CD14-positive monocyte (primary cell): ENCODE data around the gene PYROXD2. TPM values are rescaled to one million over a fixed set of nuclear protein-coding genes. Genes with fewer than 3 reads are reported as not detected.

Experiments
- DNase-seq, 3 donors: peaks; one replicate each; pipeline ENCODE4 v3.0.0-alpha.2; 2011 to 2022
- H2AFZ ChIP-seq: 2 replicates; pipeline ENCODE4 v1.6.0; 2012; ENCODE audit warnings: mild to moderate bottlenecking, low read depth, low read length, inconsistent platforms; ENCODE audit not compliant: insufficient read depth, poor library complexity, severe bottlenecking
- H3K27ac ChIP-seq, 2 donors: 1 replicate in 1 of 2; 2 replicates in 1 of 2; pipeline ENCODE4 v1.5.1; 2012 to 2013; ENCODE audit warnings: low read length in 2 of 2, control low read depth in 1 of 2, inconsistent platforms in 1 of 2, low read depth in 1 of 2, mild to moderate bottlenecking in 1 of 2
- H3K27me3 ChIP-seq, 2 donors: one replicate each; pipeline versions ENCODE4 v1.6.0 to v1.6.1; 2011 to 2013; ENCODE audit warnings: low read length in 2 of 2; ENCODE audit not compliant: control insufficient read depth in 2 of 2, insufficient read depth in 2 of 2
- H3K36me3 ChIP-seq, 2 donors: replicated peaks in 1 of 2; 1 replicate in 1 of 2; 2 replicates in 1 of 2; pipeline versions ENCODE4 v1.5.1 to v1.6.1; 2012 to 2013; ENCODE audit warnings: low read length in 2 of 2, control low read depth in 1 of 2, inconsistent platforms in 1 of 2, mild to moderate bottlenecking in 1 of 2; ENCODE audit not compliant: insufficient read depth in 2 of 2, control insufficient read depth in 1 of 2
- H3K4me1 ChIP-seq, 2 donors: 1 replicate in 1 of 2; 2 replicates in 1 of 2; pipeline versions ENCODE4 v1.5.1 to v1.6.1; 2012 to 2013; ENCODE audit warnings: low read length in 2 of 2, control low read depth in 1 of 2, inconsistent platforms in 1 of 2, mild to moderate bottlenecking in 1 of 2, moderate library complexity in 1 of 2; ENCODE audit not compliant: insufficient read depth in 2 of 2, control insufficient read depth in 1 of 2
- H3K4me2 ChIP-seq: replicated peaks from 2 replicates; pipeline ENCODE3; 2012; ENCODE audit warnings: low read length, moderate library complexity, mild to moderate bottlenecking; ENCODE audit not compliant: poor library complexity, severe bottlenecking; ENCODE audit errors: extremely low read depth
- H3K4me3 ChIP-seq, 3 experiments: fragments of 200-600 bp in 1 of 3; sonication (generic) in 1 of 3; replicated peaks in 1 of 3; 1 replicate in 2 of 3; 2 replicates in 1 of 3; pipeline ENCODE4 v1.5.1; 2011 to 2013; ENCODE audit warnings: low read length in 3 of 3, mild to moderate bottlenecking in 3 of 3, control low read depth in 2 of 3, low read depth in 2 of 3, inconsistent platforms in 1 of 3, moderate library complexity in 1 of 3
- H3K79me2 ChIP-seq: 2 replicates; pipeline ENCODE4 v1.6.0; 2012; ENCODE audit warnings: mild to moderate bottlenecking, control low read depth, inconsistent platforms, low read length, moderate library complexity; ENCODE audit not compliant: insufficient read depth
- H3K9ac ChIP-seq: 2 replicates; pipeline ENCODE4 v1.6.0; 2017; ENCODE audit warnings: low read length, mild to moderate bottlenecking; ENCODE audit not compliant: insufficient read depth, poor library complexity, severe bottlenecking
- H3K9me3 ChIP-seq, 2 donors: replicated peaks in 1 of 2; 1 replicate in 1 of 2; 2 replicates in 1 of 2; pipeline versions ENCODE4 v1.5.1 to v1.6.1; 2012 to 2013; ENCODE audit warnings: low read length in 2 of 2, control low read depth in 1 of 2; ENCODE audit not compliant: control insufficient read depth in 1 of 2, insufficient read depth in 1 of 2
- H4K20me1 ChIP-seq: 2 replicates; pipeline ENCODE4 v1.6.0; 2012; ENCODE audit warnings: mild to moderate bottlenecking, low read length, control low read depth, moderate library complexity; ENCODE audit not compliant: insufficient read depth
- H3K27ac Mint-ChIP-seq, 7 donors: one replicate each; pipeline ENCODE4 v1.8.0; 2020; ENCODE audit warnings: mild to moderate bottlenecking in 7 of 7, mixed read lengths in 7 of 7, moderate library complexity in 6 of 7, inconsistent platforms in 2 of 7
- H3K27me3 Mint-ChIP-seq, 3 donors: one replicate each; pipeline ENCODE4 v1.8.0; 2021 to 2022; ENCODE audit warnings: low read depth in 3 of 3, mild to moderate bottlenecking in 3 of 3, mixed read lengths in 3 of 3, moderate library complexity in 3 of 3, inconsistent platforms in 1 of 3
- H3K36me3 Mint-ChIP-seq, 2 donors: one replicate each; pipeline ENCODE4 v1.8.0; 2020; ENCODE audit warnings: mixed read lengths in 2 of 2, inconsistent platforms in 1 of 2, mild to moderate bottlenecking in 1 of 2
- H3K4me1 Mint-ChIP-seq: one replicate; pipeline ENCODE4 v1.8.0; 2020; ENCODE audit warnings: mild to moderate bottlenecking, mixed read lengths
- H3K4me3 Mint-ChIP-seq, 2 donors: one replicate each; pipeline ENCODE4 v1.8.0; 2020; ENCODE audit warnings: mild to moderate bottlenecking in 2 of 2, mixed read lengths in 2 of 2, moderate library complexity in 1 of 2
- H3K9me3 Mint-ChIP-seq, 7 donors: one replicate each; pipeline ENCODE4 v1.8.0; 2020 to 2022; ENCODE audit warnings: mixed read lengths in 7 of 7, mild to moderate bottlenecking in 6 of 7, moderate library complexity in 6 of 7, inconsistent platforms in 2 of 7
- WGBS: methylation state at CpG from one replicate; pipeline ENCODE4 v1.1.5; 2013; ENCODE audit warnings: missing lambda C conversion rate; ENCODE audit not compliant: insufficient coverage; 5-methylcytosine and 5-hydroxymethylcytosine counted together
- intact Hi-C, 2 donors: fragments of 100-400 bp; cut with micrococcal nuclease; formaldehyde crosslinking; loops; one replicate each; pipeline versions ENCODE4 v1.15.0 to v1.15.1; 2023
- polyA plus RNA-seq, 3 donors: library from polyadenylated mRNA; depleted of rRNA in 1 of 3; unstranded in 2 of 3; stranded (reverse) in 1 of 3; fragments of 300-500 nt in 2 of 3; fragments of >200 nt in 1 of 3; fragmentation: Illumina TruSeq in 2 of 3; gene quantifications; 1 replicate in 2 of 3; 2 replicates in 1 of 3; pipeline ENCODE4 v1.2.3, GENCODE V29; 2012 to 2021
- TF ChIP-seq, protein P1 (sequence below): fragments of 200-600 bp; IDR thresholded peaks from one replicate; pipeline ENCODE4 v1.8.0; 2022; ENCODE audit warnings: antibody characterized with exemption, mild to moderate bottlenecking

PYROXD2 gene
- polyA plus RNA-seq, 3 donors, result 0.27 to 21.6 (median 1.00) TPM

DNA sequence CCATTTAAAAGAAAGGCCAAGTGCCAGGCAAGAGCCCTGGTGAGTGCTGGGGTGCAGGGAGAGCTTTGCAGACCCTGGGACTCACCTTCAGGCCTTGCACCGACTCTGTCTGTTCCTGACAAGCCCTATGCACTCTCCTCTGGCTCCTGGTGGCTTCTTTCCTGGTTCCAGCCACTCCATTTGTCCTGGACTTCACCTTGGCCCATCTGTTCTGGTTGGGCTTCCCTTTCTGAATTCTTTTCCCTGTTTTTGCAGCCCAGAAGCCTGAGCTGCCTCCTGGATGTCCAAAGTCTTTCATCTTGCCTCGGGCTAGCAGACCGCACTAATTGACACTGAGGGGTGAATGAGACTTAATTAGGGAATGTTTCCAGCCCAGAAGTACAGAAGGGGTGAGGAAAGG lies 60.5 kb downstream of the PYROXD2 start:
- no peaks in the 10 kb centered on the region for H4K20me1 ChIP-seq
- H3K27ac ChIP-seq, result no peak overlapping the region
- no peak for DNase-seq
- H3K27ac Mint-ChIP-seq, result peak overlapping the region in 1 of 7 donors; percentile 12
- no peaks in the 10 kb centered on the region for H3K9me3 ChIP-seq
- H3K9ac ChIP-seq, result no peak overlapping the region
- H2AFZ ChIP-seq, result no peak overlapping the region
- H3K36me3 ChIP-seq, result no peaks in the 10 kb centered on the region
- no peak overlapping the region for H3K4me3 ChIP-seq
- H3K4me2 ChIP-seq, result no peak overlapping the region
- peaks cover 25 to 26% of the 10 kb centered on the region in 2 donors for H3K4me1 ChIP-seq
- 79% methylated on average over 3 of the region's 3 CpGs for WGBS
- H3K27me3 Mint-ChIP-seq, result peaks cover 0 to 2% (median 1%) of the 10 kb centered on the region in 3 donors
- no peaks in the 10 kb centered on the region for H3K9me3 Mint-ChIP-seq
- intact Hi-C loops, result no loop called here
- no peaks in the 10 kb centered on the region for H3K79me2 ChIP-seq
- TF ChIP-seq, protein P1, sequence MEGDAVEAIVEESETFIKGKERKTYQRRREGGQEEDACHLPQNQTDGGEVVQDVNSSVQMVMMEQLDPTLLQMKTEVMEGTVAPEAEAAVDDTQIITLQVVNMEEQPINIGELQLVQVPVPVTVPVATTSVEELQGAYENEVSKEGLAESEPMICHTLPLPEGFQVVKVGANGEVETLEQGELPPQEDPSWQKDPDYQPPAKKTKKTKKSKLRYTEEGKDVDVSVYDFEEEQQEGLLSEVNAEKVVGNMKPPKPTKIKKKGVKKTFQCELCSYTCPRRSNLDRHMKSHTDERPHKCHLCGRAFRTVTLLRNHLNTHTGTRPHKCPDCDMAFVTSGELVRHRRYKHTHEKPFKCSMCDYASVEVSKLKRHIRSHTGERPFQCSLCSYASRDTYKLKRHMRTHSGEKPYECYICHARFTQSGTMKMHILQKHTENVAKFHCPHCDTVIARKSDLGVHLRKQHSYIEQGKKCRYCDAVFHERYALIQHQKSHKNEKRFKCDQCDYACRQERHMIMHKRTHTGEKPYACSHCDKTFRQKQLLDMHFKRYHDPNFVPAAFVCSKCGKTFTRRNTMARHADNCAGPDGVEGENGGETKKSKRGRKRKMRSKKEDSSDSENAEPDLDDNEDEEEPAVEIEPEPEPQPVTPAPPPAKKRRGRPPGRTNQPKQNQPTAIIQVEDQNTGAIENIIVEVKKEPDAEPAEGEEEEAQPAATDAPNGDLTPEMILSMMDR, result no peak
- no peak overlapping the region for H3K4me3 Mint-ChIP-seq
- H3K27me3 ChIP-seq, result no peaks in the 10 kb centered on the region
- peaks cover 40% of the 10 kb centered on the region for H3K4me1 Mint-ChIP-seq
- H3K36me3 Mint-ChIP-seq, result no peaks in the 10 kb centered on the region

DNA sequence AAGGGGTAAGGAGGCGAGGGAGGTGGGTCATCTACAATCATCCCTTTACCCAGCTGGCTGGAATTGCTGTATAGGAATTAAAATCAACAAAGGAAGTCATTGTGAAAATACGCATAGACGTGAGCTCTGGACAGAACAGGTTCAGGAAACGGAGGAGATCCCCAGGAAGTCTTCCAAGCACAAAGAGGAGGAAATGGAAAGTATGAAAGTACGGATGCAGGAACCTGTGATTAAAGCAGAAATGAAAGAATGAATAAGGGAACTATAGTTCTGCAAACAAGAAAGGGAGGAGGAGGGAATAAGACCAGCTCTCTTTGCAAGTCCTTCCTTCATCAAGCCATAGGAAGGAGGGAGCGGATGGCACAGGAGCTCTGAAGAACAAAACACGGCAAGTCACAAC lies 61.8 kb downstream of the PYROXD2 start:
- Histone ChIP-seq H2AFZ (no peak overlapping the region), H3K9me3 (no peaks in the 10 kb centered on the region), H3K4me2 (peak overlapping the region; percentile 5), H3K9ac (no peak overlapping the region), H3K27me3 (no peaks in the 10 kb centered on the region), H3K4me3 (peak overlapping the region in 1 of 3 experiments; percentile 24), H3K36me3 (no peaks in the 10 kb centered on the region), H3K79me2 (no peaks in the 10 kb centered on the region), H3K4me1 (peaks cover 30 to 31% of the 10 kb centered on the region in 2 donors), H4K20me1 (no peaks in the 10 kb centered on the region), H3K27ac (no peak overlapping the region)
- TF ChIP-seq, protein P1, result no peak
- H3K36me3 Mint-ChIP-seq, result no peaks in the 10 kb centered on the region
- peak overlapping the region; percentile 33 to 77 for H3K4me3 Mint-ChIP-seq
- DNase-seq, result peak in 2 of 3 donors; percentile 12 to 32
- 0% methylated on average over 4 of the region's 7 CpGs for WGBS
- intact Hi-C loops, result no loop called here
- H3K4me1 Mint-ChIP-seq, result peaks cover 45% of the 10 kb centered on the region
- H3K27me3 Mint-ChIP-seq, result peaks cover 0 to 4% (median 1%) of the 10 kb centered on the region in 3 donors
- H3K27ac Mint-ChIP-seq, result peak overlapping the region in 4 of 7 donors; percentile 2 to 73 (median 64)
- H3K9me3 Mint-ChIP-seq, result peaks cover 0 to 3% (median 3%) of the 10 kb centered on the region in 7 donors
